K562 (cell line): ENCODE results near the gene YKT6. TPM values are rescaled to one million over a fixed set of nuclear protein-coding genes. Genes with fewer than 3 reads are reported as not detected.

Experiments used
- ATAC-seq: fragments of 200-7000 bp; cut with Tn5 transposase; 3 replicates; pipeline ENCODE4 v1.9.1; 2020; ENCODE audit warnings: moderate library complexity
- BruUV-seq: library from RNA; stranded (reverse); fragments of 400-500 nt; replicated peaks from 2 replicates; lab custom pipeline; 2021; lab: Mats Ljungman, UMichigan
- CTCF ChIA-PET: fragments of 300-600 bp; formaldehyde crosslinking; extraction: SDS; loops from one replicate; lab custom pipeline; 2021; ENCODE audit warnings: low intra/inter-chr PET ratio; lab: Yijun Ruan, JAX
- POLR2A ChIA-PET: fragments of 300-600, 350-650 bp; sonication (Branson Sonifier 250); formaldehyde crosslinking; extraction: SDS; loops from one replicate; lab custom pipeline; 2021; ENCODE audit warnings: antibody characterized with exemption, inconsistent platforms; lab: Yijun Ruan, JAX
- DNase-seq, 4 experiments: peaks; one replicate each; pipeline versions ENCODE4 v3.0.0 to v3.0.0-alpha.2; 2011 to 2018; ENCODE audit warnings: low spot score in 3 of 4, mixed read lengths in 3 of 4; ENCODE audit errors: extremely low read depth in 1 of 4
- FAIRE-seq: peaks from 2 replicates; lab custom pipeline; 2011; peaks lifted over from hg19 to GRCh38; lab: Jason Lieb, UNC
- H2AFZ ChIP-seq: 2 replicates; pipeline ENCODE4 v1.6.0; 2011; ENCODE audit warnings: low read depth, low read length, control low read depth, inconsistent platforms
- H3K27ac ChIP-seq: fragments of 200-600 bp; 3 replicates; pipeline ENCODE4 v1.8.0; 2011; ENCODE audit warnings: low read depth, mild to moderate bottlenecking, control low read depth, inconsistent platforms, low read length, moderate library complexity, mixed read lengths; ENCODE audit errors: extremely low read depth
- H3K27me3 ChIP-seq, 2 experiments: fragments of 300-600 bp in 1 of 2; 2 replicates in 1 of 2; 3 replicates in 1 of 2; pipeline versions ENCODE4 v1.6.0 to v1.8.0; 2011; ENCODE audit warnings: inconsistent platforms in 2 of 2, low read length in 2 of 2, mild to moderate bottlenecking in 1 of 2, mixed read lengths in 1 of 2, moderate library complexity in 1 of 2; ENCODE audit not compliant: control insufficient read depth in 2 of 2, insufficient read depth in 2 of 2
- H3K36me3 ChIP-seq: fragments of 300-600 bp; 3 replicates; pipeline ENCODE4 v1.8.0; 2011; ENCODE audit warnings: mild to moderate bottlenecking, low read length, inconsistent platforms; ENCODE audit not compliant: control insufficient read depth, insufficient read depth
- H3K4me1 ChIP-seq, 2 experiments: fragments of 200-600 bp in 1 of 2; replicated peaks in 1 of 2; 2 replicates in 1 of 2; 3 replicates in 1 of 2; pipeline versions ENCODE4 v1.5.1 to v1.8.0; 2011; ENCODE audit warnings: inconsistent platforms in 2 of 2, low read length in 2 of 2, mild to moderate bottlenecking in 1 of 2, mixed read lengths in 1 of 2, moderate library complexity in 1 of 2; ENCODE audit not compliant: control insufficient read depth in 2 of 2, insufficient read depth in 2 of 2
- H3K4me2 ChIP-seq: 2 replicates; pipeline ENCODE4 v1.6.1; 2011; ENCODE audit warnings: low read length, control low read depth, inconsistent platforms, mixed read lengths; ENCODE audit not compliant: insufficient read depth
- H3K4me3 ChIP-seq: fragments of 200-600 bp; sonication (generic), shearing (Covaris generic); 2 replicates; pipeline ENCODE4 v1.5.1; 2016; ENCODE audit warnings: control low read depth, inconsistent platforms
- H3K79me2 ChIP-seq: fragments of 200-600 bp; 3 replicates; pipeline ENCODE4 v1.8.0; 2011; ENCODE audit warnings: low read length, inconsistent platforms; ENCODE audit not compliant: control insufficient read depth, insufficient read depth
- H3K9ac ChIP-seq, 2 experiments: 2 replicates each; pipeline versions ENCODE4 v1.6.0 to v1.6.1; 2011; ENCODE audit warnings: low read depth in 2 of 2, low read length in 2 of 2, control low read depth in 1 of 2, inconsistent platforms in 1 of 2, mild to moderate bottlenecking in 1 of 2, mixed read lengths in 1 of 2; ENCODE audit not compliant: insufficient read depth in 1 of 2
- H3K9me1 ChIP-seq: one replicate; pipeline ENCODE4 v1.6.0; 2011; ENCODE audit warnings: inconsistent platforms, mild to moderate bottlenecking, low read length, moderate library complexity; ENCODE audit not compliant: control insufficient read depth, insufficient read depth
- H3K9me3 ChIP-seq: replicated peaks from 2 replicates; pipeline ENCODE4 v1.5.1; 2011; ENCODE audit warnings: low read depth, low read length, inconsistent platforms; ENCODE audit not compliant: control insufficient read depth, insufficient read depth
- H4K20me1 ChIP-seq: replicated peaks from 2 replicates; pipeline ENCODE4 v1.6.1; 2011; ENCODE audit warnings: low read length, inconsistent platforms, mixed read lengths; ENCODE audit not compliant: control insufficient read depth, insufficient read depth
- ATF7 ChIP-seq: fragments of 450-650 bp; IDR thresholded peaks from 2 replicates; pipeline ENCODE4 v1.7.1; 2014; ENCODE audit warnings: mild to moderate bottlenecking, moderate library complexity
- CHD1 ChIP-seq: fragments of 200-600 bp; sonication (generic); IDR thresholded peaks from one replicate; pipeline ENCODE4 v1.6.1; 2012; ENCODE audit warnings: mild to moderate bottlenecking, moderate library complexity, low read length, inconsistent platforms
- HDAC2 ChIP-seq: fragments of 450-650 bp; IDR thresholded peaks from 2 replicates; pipeline ENCODE4 v1.6.1; 2016; ENCODE audit warnings: mild to moderate bottlenecking
- HMG20B ChIP-seq: fragments of 250-450 bp; sonication (Bioruptor Pico); IDR thresholded peaks from 2 replicates; pipeline ENCODE4 v1.5.0; 2021; ENCODE audit warnings: mild to moderate bottlenecking
- IRF1 ChIP-seq: sonication (generic); formaldehyde crosslinking; IDR thresholded peaks from 2 replicates; pipeline ENCODE4 v1.8.0; 2022; ENCODE audit warnings: missing genetic modification reagents, mild to moderate bottlenecking, borderline replicate concordance
- KLF10 ChIP-seq: fragments of 250-450 bp; sonication (Bioruptor Pico); IDR thresholded peaks from 2 replicates; pipeline ENCODE4 v1.6.1; 2021; ENCODE audit warnings: matching md5 sums
- MEF2D ChIP-seq: conservative IDR thresholded peaks from 2 replicates; pipeline ENCODE4 v1.6.1; 2016; ENCODE audit warnings: low read depth, missing genetic modification characterization, missing compliant biosample characterization
- RFX7 ChIP-seq: fragments of 250-450 bp; sonication (Bioruptor Pico); IDR thresholded peaks from 2 replicates; pipeline ENCODE4 v1.5.1; 2021; ENCODE audit warnings: mild to moderate bottlenecking
- SAFB2 ChIP-seq: fragments of 200-400 bp; formaldehyde crosslinking; IDR thresholded peaks from 2 replicates; pipeline ENCODE4 v1.6.1; 2018; ENCODE audit warnings: borderline replicate concordance, low read length, low read depth, moderate library complexity; ENCODE audit not compliant: severe bottlenecking
- SREBF2 ChIP-seq: sonication (generic); formaldehyde crosslinking; IDR thresholded peaks from 2 replicates; pipeline ENCODE4 v1.4.0; 2020; ENCODE audit warnings: mild to moderate bottlenecking, missing genetic modification reagents
- STAT6 ChIP-seq: sonication (generic); formaldehyde crosslinking; IDR thresholded peaks from 2 replicates; pipeline ENCODE4 v1.8.1; 2023; ENCODE audit warnings: mild to moderate bottlenecking, missing genetic modification reagents
- TGIF2 ChIP-seq: sonication (generic); formaldehyde crosslinking; IDR thresholded peaks from 2 replicates; pipeline ENCODE4 v1.8.1; 2022; ENCODE audit warnings: mild to moderate bottlenecking, missing genetic modification reagents, moderate library complexity
- TRIM25 ChIP-seq: fragments of 450-650 bp; IDR thresholded peaks from 2 replicates; pipeline ENCODE4 v1.7.0; 2016; ENCODE audit warnings: borderline replicate concordance
- ZC3H8 ChIP-seq: fragments of 450-650 bp; IDR thresholded peaks from 2 replicates; pipeline ENCODE4 v1.6.1; 2017
- WGBS: fragments of 100-300 bp; shearing (Covaris generic); methylation state at CpG from one replicate; pipeline ENCODE4 v1.1.6; 2016; ENCODE audit warnings: low coverage, mixed read lengths; ENCODE audit not compliant: insufficient coverage; ENCODE audit errors: missing lambda C conversion rate; 5-methylcytosine and 5-hydroxymethylcytosine counted together
- in situ Hi-C: fragments of 300-500 bp; cut with MboI; formaldehyde crosslinking; loops from 4 replicates; pipeline ENCODE4 v1.15.0; 2018; ENCODE audit warnings: inconsistent platforms, mixed read lengths
- intact Hi-C: fragments of 100-400 bp; cut with micrococcal nuclease; formaldehyde crosslinking; loops from 2 replicates; pipeline ENCODE4 v1.14.2; 2022
- polyA plus RNA-seq, 8 experiments: library from polyadenylated mRNA; depleted of rRNA in 4 of 8; stranded (reverse) in 5 of 8; unstranded in 3 of 8; fragments of >200 nt; fragmentation: Nextera tagmentation in 2 of 8; fragmentation: Illumina TruSeq in 1 of 8; extraction: Ambion mirVana in 2 of 8; extraction: Trizol in 1 of 8; gene quantifications; 2 replicates each; pipeline versions ENCODE4 v1.2.1 to v1.2.3, GENCODE V29; 2011 to 2014; ENCODE audit warnings: inconsistent platforms in 1 of 8, missing spikeins in 1 of 8
- total RNA-seq, 7 experiments: library from RNA; depleted of rRNA in 6 of 7; stranded (reverse); fragments of >200 nt in 6 of 7; fragmentation: Illumina TruSeq in 2 of 7; extraction: Trizol in 2 of 7; gene quantifications; 2 replicates each; pipeline versions ENCODE4 v1.2.1 to v1.2.3, GENCODE V29; 2011 to 2021; ENCODE audit warnings: low replicate concordance in 1 of 7

Gene YKT6
- total and polyA plus RNA-seq, 9 of the 15 experiments (the other 6 are each of a cell fraction or from before 2014, with no cell fraction given): 1.6 to 90.6 (median 75.1) TPM

GRCh38 chr7:44225566-44226395 lies 25.0 kb downstream of the YKT6 start:
- H3K27ac ChIP-seq: no peak overlapping the region
- H3K4me2 ChIP-seq: no peak overlapping the region
- peaks cover 0 to 50% of the 10 kb centered on the region in 2 experiments; a peak in 2 of 5 replicates for H3K4me1 ChIP-seq
- H3K4me3 ChIP-seq: no peak overlapping the region
- ATAC-seq (no peak), DNase-seq (no peak), FAIRE-seq (no peak)
- no peak overlapping the region for H2AFZ ChIP-seq
- H3K27me3 ChIP-seq: peaks cover 18 to 58% of the 10 kb centered on the region in 2 experiments; a peak in 4 of 5 replicates
- H3K79me2 ChIP-seq: no peaks in the 10 kb centered on the region
- no peaks in the 10 kb centered on the region for H3K9me1 ChIP-seq
- ChIA-PET CTCF (no interaction called here), POLR2A (interaction anchor here (0.6 to 0.8 kb wide), 3 partner anchors 11 to 144 kb away, joined by 3 to 5 read pairs (median 3); no protein-coding TSS in a partner anchor)
- H3K36me3 ChIP-seq: no peaks in the 10 kb centered on the region
- H3K9ac ChIP-seq: 0 out of 4 replicates have a peak overlapping the region, but pooled peaks of 1 of the 2 experiments have one; percentile 58
- H3K9me3 ChIP-seq: no peaks in the 10 kb centered on the region
- BruUV-seq: no TSS peak
- 4% methylated on average over 26 of the region's 26 CpGs for WGBS
- H4K20me1 ChIP-seq: peaks cover 4% of the 10 kb centered on the region; the same call in 1 of the 2 replicates
- in situ Hi-C loops (no loop called here), intact Hi-C loops (no loop called here)
- TF ChIP-seq ATF7 (no peak), TGIF2 (CRISPR knock-in tag) (no peak), CHD1 (no peak), HDAC2 (no peak), MEF2D (tag) (no peak), SREBF2 (CRISPR knock-in tag) (no peak), STAT6 (CRISPR knock-in tag) (no peak), RFX7 (CRISPR knock-in tag) (no peak), SAFB2 (no peak), KLF10 (no peak), ZC3H8 (no peak), HMG20B (CRISPR knock-in tag) (no peak), TRIM25 (no peak), IRF1 (no peak)
